Neural progenitor cell (in vitro differentiated cells): ENCODE results near the gene LRRC74B.

Source experiments
- EZH2 ChIP-seq: fragments of 200-600 bp; sonication (generic); IDR thresholded peaks from 2 replicates; pipeline ENCODE4 v1.6.1; 2017; ENCODE audit warnings: antibody characterized with exemption, mild to moderate bottlenecking, moderate library complexity
- TF ChIP-seq, protein P1 (sequence below): fragments of 200-600 bp; sonication (generic); IDR thresholded peaks from 2 replicates; pipeline ENCODE4 v1.5.1; 2017; ENCODE audit warnings: antibody characterized with exemption, mild to moderate bottlenecking

GRCh38 chr22:21082248-21082647, 36.5 kb downstream of the LRRC74B start:
- TF ChIP-seq, protein P1, sequence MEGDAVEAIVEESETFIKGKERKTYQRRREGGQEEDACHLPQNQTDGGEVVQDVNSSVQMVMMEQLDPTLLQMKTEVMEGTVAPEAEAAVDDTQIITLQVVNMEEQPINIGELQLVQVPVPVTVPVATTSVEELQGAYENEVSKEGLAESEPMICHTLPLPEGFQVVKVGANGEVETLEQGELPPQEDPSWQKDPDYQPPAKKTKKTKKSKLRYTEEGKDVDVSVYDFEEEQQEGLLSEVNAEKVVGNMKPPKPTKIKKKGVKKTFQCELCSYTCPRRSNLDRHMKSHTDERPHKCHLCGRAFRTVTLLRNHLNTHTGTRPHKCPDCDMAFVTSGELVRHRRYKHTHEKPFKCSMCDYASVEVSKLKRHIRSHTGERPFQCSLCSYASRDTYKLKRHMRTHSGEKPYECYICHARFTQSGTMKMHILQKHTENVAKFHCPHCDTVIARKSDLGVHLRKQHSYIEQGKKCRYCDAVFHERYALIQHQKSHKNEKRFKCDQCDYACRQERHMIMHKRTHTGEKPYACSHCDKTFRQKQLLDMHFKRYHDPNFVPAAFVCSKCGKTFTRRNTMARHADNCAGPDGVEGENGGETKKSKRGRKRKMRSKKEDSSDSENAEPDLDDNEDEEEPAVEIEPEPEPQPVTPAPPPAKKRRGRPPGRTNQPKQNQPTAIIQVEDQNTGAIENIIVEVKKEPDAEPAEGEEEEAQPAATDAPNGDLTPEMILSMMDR, result no peak
- no peak for TF ChIP-seq EZH2
